ENCODE data around the gene CPLANE2.
"Not testable (repeated sequence)": the region's sequence is repeated elsewhere in the genome, so short reads cannot be mapped to it uniquely, and the experiment has no call there.

The CPLANE2 gene, protein sequence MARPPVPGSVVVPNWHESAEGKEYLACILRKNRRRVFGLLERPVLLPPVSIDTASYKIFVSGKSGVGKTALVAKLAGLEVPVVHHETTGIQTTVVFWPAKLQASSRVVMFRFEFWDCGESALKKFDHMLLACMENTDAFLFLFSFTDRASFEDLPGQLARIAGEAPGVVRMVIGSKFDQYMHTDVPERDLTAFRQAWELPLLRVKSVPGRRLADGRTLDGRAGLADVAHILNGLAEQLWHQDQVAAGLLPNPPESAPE

DNA sequence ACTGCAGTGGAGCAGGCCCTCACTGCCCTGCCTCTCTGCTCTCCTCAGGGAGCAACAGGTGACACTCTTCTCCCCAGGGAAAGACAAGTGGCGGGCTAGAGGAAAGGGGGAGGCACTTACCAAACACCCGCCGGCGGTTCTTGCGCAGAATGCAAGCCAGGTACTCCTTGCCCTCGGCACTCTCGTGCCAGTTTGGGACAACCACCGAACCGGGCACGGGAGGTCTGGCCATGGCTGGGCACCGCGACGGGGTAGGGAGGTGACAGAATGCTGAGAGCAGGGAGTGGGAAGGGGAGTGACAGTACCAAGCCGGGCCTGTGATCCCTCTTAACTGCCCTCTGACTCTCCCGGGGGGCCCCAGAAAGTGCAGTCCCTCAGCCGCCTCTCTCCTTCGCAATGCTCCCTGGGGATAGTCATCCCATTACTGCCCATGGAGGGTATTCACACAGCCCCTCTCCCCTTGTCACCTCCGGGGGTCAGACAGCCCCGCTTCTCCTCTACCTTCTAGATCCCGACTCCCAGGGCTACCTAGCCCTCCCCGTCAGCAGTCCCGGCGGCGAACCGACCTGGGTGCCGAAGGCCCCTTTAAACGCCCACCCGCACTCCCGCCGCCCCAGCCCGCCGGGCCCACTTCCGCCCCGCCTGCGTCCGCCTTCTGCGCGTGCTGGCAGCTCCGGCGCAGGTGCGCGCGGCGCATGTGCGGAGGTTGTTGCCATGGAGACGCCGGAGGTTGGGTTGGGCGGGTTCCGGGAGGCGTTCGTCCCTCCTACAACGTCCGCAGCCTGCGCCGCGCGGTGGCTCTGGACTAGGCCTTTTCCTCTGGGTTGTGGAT lies at the start of gene CPLANE2:
CPLANE2 (minus strand) TSS at position 673 of the 832 bp plus-strand sequence; CDS start at position 232, 441 bp downstream.
- DNase-seq = peak; percentile 71

DNA sequence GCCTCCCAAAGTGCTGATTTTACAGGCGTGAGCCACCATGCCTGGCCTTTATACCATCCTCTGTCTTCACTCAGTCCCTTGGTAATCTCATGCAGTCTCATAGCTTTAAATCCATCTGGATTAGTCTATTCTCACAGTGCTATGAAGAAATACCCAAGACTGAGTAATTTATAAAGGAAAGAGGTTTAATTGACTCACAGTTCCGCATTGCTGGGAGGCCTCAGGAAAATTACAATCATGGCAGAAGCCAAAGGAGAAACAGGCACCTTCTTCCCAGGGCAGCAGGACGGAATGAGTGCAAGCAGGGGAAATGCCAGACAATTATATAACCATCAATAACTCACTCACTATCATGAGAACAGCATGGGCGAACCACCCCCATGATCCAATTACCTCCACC lies 49.1 kb upstream of the CPLANE2 start:
- DNase-seq = no peak

DNA sequence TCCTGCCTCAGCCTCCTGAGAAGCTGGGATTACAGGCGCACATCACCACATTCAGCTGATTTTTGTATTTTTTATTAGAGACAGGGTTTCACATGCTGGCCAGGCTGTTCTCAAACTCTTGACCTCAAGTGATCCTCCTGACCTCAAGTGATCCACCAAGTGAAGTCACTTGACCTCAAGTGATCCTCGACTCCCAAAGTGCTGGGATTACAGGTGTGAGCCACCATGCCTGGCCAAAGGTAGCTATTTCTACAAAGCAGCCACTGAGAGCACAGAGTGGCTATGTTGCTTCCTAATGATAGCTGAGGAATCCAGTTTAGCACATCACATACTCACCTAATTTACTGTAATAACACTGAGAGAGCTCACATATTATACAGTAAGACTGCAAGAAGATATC lies 44.8 kb upstream of the CPLANE2 start:
- DNase-seq = no peak

DNA sequence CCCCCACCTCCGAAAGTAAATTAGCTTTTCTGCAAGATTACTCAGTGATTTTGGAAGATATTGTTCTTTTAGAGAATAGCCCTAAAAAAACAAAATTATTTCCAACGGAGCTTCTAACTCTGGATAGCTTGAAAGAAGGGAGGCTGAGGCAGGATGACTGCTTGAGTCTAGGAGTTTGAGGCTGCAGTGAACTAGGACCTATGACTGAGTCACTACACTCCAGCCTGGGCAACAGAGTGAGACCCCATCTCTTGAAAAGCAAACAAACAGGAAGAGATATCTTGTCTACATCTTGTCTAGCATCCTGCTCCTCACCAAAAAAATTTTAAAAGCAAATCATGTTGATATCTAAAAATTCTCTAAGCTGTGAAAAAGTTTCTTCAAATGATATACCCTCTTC lies 42.2 kb upstream of the CPLANE2 start:
- no peak for DNase-seq

DNA sequence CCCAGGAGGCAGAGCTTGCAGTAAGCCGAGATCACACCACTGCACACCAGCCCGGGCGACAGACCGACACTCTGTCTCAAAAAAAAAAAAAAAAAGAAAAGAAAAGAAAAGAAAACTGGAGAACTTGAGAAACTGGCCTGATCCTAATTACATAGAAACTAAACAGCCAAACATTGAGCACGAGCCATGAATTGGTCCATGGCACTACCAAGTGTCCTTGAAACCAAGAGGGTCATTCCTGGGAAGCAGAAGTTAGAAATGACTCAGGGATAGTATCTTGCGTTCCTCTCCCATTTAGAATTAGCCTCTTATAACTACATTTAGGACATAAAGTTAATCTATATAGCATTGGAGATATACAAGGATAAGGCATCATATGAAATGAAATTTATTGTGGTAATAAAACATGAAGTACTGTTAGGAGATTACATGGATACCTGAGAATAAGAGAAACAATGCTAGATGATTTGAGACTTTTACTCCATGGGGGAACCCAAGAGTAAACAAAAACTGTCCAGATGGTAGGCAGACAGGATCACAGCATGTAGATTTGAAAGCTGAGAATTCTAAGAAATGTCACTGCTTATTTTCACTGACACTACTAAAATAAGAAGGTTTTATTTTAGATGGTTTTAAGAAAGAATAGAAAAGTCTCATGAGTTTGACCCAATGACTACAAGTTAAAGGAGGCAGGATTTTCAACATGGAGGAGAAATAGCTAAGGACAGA lies 39.5 kb upstream of the CPLANE2 start:
- no peak for DNase-seq

DNA sequence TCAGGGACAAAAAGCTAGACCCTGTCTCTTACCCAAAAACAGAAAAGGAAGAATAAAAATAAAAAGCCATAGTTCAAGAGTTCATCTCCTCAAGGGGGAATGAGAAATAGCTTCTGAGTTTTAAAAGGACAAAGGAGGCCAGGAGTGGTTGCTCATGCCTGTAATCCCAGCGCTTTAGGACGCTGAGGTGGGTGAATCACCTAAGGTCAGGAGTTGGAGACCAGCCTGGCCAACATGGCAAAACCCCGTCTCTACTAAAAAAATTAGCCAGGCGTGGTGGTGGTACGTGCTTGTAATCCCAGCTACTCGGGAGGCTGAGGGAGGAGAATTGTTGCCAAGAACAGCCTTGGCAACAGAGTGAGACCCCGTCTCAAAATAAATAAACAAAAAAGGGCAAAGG lies 38.6 kb upstream of the CPLANE2 start:
- DNase-seq = no peak

DNA sequence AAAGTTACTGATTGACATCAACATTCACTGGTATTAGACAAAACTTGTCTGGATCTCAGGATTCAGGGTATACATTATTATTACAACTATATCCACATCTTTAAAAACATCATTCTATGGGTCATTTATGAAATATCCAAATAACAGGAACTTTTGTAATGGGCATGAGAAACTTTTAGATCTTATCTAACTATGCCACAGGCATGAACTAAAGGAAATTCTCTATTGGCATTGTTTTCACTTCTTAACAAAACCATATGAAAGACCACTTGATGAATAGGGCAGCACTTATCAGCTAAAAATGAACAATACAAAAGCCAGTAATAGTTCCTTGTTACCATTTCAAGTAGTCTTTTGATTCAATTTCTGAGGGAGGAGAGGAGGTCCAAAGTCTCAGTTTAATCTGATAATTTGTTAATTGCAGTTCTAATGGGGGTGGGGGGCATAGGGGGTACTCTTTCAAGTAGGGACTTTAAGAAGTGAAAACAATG lies 30.8 kb upstream of the CPLANE2 start:
- no peak for DNase-seq

DNA sequence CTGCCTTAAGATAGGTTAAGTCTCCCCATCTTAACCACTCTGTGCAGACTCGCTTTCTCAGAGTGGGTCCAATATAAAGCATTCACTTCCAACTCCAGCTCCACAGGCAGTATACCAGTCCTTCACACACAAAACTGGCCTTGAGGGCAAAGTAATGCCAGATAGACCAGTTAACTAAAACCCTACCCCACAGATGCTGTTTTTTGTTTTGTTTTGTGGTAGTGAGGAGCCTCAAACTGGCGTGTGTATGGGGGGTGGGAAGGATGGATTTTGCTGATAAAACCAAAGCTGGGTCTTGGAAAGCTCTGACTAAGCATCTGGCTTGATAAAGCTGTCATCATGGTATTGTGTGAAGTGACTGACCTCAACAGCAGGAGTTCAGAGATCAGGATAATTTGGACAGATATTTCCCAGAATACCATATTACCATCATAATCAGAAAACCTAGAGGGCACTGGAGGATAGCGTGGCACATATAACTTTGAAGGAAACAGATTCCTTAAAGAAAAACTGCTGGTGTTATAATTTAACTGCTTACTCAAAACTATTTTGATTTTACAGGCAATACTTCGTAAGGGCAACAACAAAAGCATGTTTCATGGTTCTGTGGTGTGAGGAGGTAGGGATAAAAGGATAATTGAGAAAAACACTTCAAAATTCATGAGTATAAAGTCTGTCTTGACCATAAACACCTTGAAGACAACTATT lies 29.6 kb upstream of the CPLANE2 start:
- DNase-seq = no peak

DNA sequence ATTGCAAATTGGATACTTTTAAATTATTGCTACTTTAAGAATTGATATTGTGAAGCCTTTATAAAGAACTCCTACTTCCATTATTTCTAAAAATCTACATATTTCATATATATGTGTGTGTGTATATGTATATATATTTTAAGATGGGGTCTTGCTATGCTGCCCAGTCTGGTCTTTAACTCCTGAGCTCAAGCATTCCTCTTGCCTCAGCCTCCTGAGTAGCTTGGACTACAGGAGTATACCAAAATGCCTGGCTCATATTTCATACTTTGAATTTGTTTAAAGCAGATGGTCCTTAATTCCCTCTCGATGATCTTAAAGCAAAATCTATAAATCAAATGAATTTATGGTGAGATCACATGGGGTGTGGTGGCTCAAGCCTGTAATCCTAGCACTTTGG lies 25.1 kb upstream of the CPLANE2 start:
- no peak for DNase-seq

DNA sequence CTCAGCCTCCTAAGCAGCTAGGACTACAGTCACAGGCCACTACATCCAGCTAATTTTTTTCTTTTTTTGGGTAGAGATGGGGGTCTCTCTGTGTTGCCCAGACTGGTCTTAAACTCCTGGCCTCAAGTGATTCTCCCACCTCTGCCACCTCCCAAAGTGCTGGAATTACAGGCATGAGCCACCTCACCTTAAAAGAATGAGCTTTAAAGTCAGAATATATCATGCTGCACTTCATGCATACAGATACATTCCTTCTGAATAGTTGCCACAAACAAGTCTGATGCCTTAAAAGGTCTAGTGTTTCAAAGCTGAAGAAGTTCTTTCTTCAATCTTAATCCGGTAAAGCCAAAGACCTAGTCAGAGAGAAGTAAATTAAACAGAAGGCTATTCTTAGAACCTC lies 23.8 kb upstream of the CPLANE2 start:
- no peak for DNase-seq

DNA sequence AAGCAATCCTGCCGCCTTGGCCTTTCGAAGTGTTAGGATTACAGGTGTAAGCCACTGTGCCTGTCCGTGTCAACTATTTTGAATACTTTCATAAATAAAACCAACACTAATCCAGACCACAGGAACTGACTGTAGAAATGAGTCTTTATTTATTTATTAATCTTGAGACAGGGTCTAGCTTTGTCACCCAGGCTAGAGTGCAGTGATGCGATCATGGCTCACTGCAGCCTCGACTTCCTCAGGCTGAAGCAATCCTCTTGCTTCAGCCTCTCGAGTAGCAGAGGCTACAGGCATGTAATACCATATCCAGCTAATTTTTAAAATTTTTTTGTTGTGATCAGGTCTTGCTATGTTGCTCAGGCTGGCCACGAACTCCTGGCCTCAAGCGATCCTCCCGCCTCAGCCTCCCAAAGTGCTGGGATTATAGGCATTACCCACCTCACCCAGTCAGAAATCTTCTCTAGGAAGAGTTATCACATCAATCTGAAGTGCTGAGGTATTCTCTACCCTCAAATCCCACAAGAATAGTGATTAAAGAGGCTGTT lies 21.7 kb upstream of the CPLANE2 start:
- no peak for DNase-seq

DNA sequence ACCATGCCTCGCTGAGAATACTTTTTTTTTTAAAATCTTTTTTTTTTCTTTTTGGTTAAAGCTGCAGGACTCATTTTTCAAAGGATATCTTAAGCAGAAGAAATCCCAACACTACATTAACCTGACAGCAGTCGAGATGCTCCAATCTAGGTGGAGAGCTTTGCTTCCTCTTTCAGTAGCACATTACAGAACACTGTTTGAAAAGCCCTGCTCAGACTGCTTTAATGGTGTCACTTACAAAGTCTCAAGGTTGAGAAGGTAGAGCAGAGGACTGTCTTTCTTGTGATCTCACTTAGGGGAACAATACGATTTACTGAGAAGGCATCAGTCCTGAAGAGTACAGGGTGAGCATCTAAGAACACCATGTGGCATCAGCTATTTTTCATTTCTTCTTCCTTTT lies 21.0 kb upstream of the CPLANE2 start:
- DNase-seq = no peak

DNA sequence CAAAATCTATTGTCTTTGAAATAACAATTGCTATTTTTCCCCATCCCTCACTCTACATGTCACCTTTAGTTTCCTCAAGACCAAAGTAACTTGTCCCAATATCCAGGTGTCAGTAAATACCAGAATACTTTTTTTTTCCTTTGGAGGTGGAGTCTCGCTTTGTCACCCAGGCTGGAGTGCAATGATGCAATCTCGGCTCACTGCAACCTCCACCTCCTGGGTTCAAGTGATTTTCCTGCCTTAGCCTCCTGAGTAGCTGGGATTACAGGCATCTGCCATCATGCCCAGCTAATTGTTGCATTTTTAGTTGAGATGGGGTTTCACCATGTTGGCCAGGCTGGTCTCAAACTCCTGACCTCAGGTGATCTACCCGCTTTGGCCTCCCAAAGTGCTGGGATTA lies 20.6 kb upstream of the CPLANE2 start:
- not testable (repeated sequence) for DNase-seq

DNA sequence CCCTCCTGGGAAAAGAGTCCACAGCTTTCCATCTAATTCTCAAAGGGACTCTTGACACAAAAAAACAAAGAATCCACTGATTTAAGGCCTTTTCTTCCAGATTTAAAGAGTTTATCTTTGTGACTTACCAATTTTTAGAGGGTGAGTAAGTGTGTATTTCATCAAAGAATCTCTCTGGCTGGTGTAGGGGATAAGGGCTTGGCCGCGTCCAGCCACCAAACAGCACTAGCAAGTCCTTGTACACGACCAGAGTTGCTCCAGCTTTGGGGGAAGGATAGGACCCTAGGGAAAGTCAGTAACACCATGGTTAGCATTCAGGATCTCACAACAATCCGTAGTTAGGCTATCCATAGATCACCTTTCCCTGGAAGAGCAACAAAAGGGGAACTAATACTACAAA lies 19.5 kb upstream of the CPLANE2 start:
- no peak for DNase-seq

DNA sequence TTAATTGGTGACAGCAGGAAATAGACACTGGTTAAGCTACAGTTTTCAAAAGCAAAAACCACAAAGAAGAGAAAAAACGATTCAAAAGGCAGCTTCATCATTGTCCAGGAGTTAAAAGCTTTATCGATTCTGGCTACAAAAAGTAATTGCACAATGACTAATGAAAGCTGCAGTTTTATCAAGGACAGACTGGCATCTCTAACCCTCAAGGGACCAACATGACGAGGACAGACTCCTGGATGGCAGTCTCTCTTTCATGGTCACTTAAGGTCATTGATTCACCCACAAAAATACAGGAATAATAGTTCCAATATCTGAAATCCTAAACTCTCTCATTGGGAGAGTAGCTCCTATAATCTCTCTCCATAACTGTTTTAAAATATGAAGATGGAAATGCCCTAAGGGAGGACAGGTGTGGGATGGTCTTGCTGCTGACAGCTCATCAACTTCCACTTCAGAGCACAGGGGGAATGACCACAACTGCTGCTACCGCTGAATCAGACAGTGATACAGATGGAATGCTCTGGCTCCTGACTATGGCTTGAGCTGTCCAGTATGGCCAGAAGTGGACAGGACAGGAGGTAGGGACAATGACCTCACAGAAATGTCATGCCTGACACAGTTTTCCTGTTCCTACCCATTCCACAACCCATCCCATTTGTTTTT lies 17.4 kb upstream of the CPLANE2 start:
- DNase-seq = no peak

DNA sequence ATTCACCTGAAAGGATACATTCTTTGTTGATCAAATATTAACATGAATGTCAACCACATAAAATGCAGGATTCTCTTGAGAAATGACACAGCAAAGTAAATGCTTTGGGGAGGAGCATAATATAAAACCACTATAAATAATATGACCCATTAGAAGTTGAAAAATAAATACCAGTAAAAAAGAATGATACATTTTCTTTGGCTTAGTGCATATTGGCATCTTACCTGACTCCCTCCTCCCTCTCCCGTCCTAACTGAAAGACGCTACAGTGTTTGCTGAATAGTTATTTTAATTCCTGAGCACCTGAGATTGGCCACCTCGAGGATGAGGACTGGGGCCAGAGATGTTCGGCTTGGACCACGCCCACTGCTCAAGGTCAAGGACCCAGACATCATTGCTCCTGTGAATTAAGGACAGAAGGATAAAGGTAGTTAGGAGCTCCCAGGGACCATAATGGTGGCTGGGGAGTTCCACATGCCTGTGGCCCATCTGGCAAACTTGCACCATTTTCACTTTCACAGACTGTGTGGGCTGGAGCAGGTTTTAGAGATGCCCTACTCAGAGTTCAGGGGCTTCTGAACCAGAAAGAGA lies 16.4 kb upstream of the CPLANE2 start:
- no peak for DNase-seq

DNA sequence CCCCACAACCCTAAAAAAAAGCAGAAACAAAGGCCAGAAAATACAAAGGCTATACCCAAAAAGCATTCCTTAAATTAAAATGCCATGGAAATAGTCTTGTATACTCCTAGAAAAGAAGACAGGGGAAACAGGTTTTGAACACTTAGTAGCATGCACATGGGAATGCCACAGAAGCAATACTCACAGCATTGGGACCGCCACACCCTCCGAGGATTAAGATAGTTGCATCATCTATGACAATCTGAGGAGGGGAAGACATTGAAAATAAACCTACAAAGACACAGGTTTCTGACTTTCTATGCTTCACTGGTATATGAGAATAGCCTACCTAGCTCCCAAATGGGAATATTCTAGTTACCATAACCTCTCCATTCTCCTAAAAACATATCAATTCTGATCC lies 15.9 kb upstream of the CPLANE2 start:
- no peak for DNase-seq

DNA sequence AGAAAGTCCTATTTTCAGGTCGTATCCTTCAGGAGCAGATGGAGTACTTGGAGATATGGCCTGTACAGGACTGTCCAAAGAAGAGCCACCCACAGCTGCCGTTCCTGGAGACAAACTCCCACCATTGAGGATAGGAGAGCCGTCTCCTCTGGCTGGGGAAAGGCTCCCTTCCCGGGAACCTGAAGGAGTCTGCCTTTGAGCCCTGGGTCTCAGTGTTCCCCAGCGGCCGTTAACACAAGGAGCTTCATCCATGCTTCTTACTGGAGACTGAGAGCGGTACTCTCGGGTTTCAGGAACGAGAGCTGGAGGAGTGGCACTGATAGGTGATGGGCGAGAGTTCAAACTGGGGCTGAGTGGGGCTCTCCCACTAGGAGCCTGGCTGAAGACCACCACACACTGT lies 14.4 kb upstream of the CPLANE2 start:
- DNase-seq = no peak

DNA sequence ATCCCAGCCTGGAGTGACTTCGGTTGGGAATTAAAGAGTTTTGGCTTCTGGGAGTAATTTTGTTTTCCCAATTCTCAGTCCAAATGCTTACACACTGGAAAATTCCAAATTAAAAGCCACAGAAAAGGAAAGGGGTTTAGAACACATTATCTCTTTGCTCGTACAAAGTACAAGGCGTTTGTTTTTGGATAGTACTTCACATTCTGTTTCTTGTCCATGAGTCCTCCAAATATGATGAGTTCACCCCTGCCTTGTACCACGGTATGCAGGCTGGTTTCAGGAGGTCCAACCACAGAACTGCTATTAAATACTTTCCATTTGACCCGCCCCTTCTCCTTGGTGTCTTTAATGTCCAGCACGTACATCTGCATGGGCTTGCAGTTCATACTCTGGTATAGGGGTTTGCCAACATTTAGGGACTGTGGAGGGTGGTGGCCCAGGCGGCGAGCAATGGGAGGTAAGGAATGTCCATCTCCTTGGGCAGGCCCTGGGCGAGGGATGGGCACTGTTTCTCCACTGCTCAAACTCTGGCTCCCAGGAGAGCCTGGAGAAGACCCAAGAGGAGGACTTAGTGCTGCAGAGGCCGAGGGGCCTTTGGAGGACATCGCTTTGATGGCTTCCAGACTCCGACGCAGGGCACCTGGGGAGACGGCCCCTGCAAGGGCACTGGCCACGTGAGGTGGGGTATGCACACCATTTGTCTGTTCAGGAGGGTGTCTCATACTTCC lies 13.7 kb upstream of the CPLANE2 start:
- DNase-seq = no peak

DNA sequence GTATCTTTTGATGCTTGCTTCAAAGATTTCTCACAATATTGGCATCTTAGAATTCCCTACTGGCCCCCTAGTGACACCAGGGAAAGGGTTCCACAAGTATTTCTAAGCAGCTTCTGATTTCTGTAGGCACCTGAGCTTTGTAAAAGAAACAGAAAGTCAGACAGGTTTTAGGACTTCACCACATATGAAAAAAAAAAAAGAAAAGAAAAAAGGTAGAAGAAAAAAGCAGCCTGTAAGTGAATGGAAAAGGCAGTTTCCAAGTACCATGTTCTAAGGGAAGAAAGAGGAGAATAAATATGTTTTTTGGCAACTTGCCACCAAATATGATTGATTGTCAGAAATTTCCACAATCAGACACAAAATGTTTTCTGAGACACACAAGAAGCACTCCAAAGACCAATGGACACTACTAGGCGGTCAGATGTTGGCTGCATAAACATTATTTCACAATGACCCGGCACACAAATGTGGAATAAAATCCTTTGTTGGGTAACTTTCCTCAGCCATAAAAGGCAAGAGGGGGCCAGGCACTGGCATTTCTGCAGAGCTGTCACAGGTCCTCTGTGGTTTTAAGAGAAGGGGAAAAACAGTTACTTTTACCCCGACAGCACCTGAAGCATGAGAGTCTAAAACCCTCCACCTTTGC lies 12.7 kb upstream of the CPLANE2 start:
- peak; percentile 52 for DNase-seq
